GM12878 (cell line): ENCODE data around the gene LDLR. TPM values are rescaled to one million over a fixed set of nuclear protein-coding genes. Genes with fewer than 3 reads are reported as not detected.
"Not testable (repeated sequence)": the region's sequence is repeated elsewhere in the genome, so short reads cannot be mapped to it uniquely, and the experiment has no call there.

Source experiments
- ATAC-seq: fragments of 200-7000 bp; cut with Tn5 transposase; 3 replicates; pipeline ENCODE4 v1.9.1; 2020; ENCODE audit warnings: mild to moderate bottlenecking, moderate library complexity
- BruUV-seq: library from RNA; stranded (reverse); fragments of 400-500 nt; replicated peaks from 2 replicates; lab custom pipeline; 2021; lab: Mats Ljungman, UMichigan
- CTCF ChIA-PET: fragments of 300-600 bp; sonication (Branson Sonifier 250); formaldehyde crosslinking; extraction: SDS; loops from one replicate; lab custom pipeline; 2021; ENCODE audit warnings: inconsistent platforms; lab: Yijun Ruan, JAX
- POLR2A ChIA-PET: fragments of 350-600 bp; formaldehyde crosslinking; extraction: SDS; loops from one replicate; lab custom pipeline; 2021; ENCODE audit warnings: inconsistent platforms; lab: Charles Lee
- RAD21 ChIA-PET: fragments of 300-600 bp; sonication (Branson Sonifier 250); formaldehyde crosslinking; loops from one replicate; lab custom pipeline; 2023; ENCODE audit warnings: antibody characterized with exemption; ENCODE audit not compliant: unreplicated experiment; lab: Charles Lee
- SMC1A ChIA-PET: fragments of 300-600 bp; sonication (Branson Sonifier 250); formaldehyde crosslinking; loops from one replicate; lab custom pipeline; 2023; ENCODE audit not compliant: unreplicated experiment, uncharacterized antibody; lab: Charles Lee
- DNase-seq: peaks from one replicate; pipeline ENCODE4 v3.0.0-alpha.2; 2011; ENCODE audit warnings: low read depth, low spot score
- FAIRE-seq: peaks from 3 replicates; lab custom pipeline; 2011; peaks lifted over from hg19 to GRCh38; lab: Jason Lieb, UNC
- H2AFZ ChIP-seq: 2 replicates; pipeline ENCODE4 v1.6.0; 2011; ENCODE audit warnings: low read depth, low read length, control low read depth; ENCODE audit not compliant: control insufficient read depth
- H3K27ac ChIP-seq: 2 replicates; pipeline ENCODE4 v1.5.1; 2011; ENCODE audit warnings: control low read depth; ENCODE audit not compliant: control insufficient read depth, insufficient read depth
- H3K27me3 ChIP-seq, 2 experiments: replicated peaks in 1 of 2; 2 replicates each; pipeline versions ENCODE4 v1.6.0 to v1.6.1; 2011; ENCODE audit warnings: low read length in 1 of 2; ENCODE audit not compliant: control insufficient read depth in 2 of 2, insufficient read depth in 2 of 2
- H3K36me3 ChIP-seq, 2 experiments: 2 replicates each; pipeline ENCODE4 v1.5.1; 2011; ENCODE audit warnings: low read length in 1 of 2; ENCODE audit not compliant: control insufficient read depth in 2 of 2, insufficient read depth in 2 of 2
- H3K4me1 ChIP-seq: 2 replicates; pipeline ENCODE4 v1.6.1; 2011; ENCODE audit warnings: mild to moderate bottlenecking, low read length, moderate library complexity, mixed read lengths; ENCODE audit not compliant: control insufficient read depth, insufficient read depth
- H3K4me2 ChIP-seq: 2 replicates; pipeline ENCODE4 v1.6.0; 2011; ENCODE audit warnings: control low read depth; ENCODE audit not compliant: control insufficient read depth, insufficient read depth
- H3K4me3 ChIP-seq: fragments of 200-600 bp; sonication (generic); 2 replicates; pipeline ENCODE4 v1.5.1; 2016
- H3K79me2 ChIP-seq: 2 replicates; pipeline ENCODE4 v1.6.0; 2011; ENCODE audit warnings: low read length; ENCODE audit not compliant: control insufficient read depth, insufficient read depth
- H3K9ac ChIP-seq: 2 replicates; pipeline ENCODE4 v1.8.0; 2011; ENCODE audit warnings: low read length, control low read depth, mixed read lengths; ENCODE audit not compliant: control insufficient read depth, insufficient read depth
- H3K9me3 ChIP-seq: replicated peaks from 3 replicates; pipeline ENCODE4 v1.5.1; 2011; ENCODE audit warnings: mild to moderate bottlenecking, low read length; ENCODE audit not compliant: control insufficient read depth, insufficient read depth
- H4K20me1 ChIP-seq: 2 replicates; pipeline ENCODE4 v1.6.0; 2011; ENCODE audit not compliant: control insufficient read depth, insufficient read depth
- CBX5 ChIP-seq: sonication (generic); IDR thresholded peaks from 2 replicates; pipeline ENCODE4 v1.6.1; 2016; ENCODE audit warnings: low read depth, moderate library complexity, mild to moderate bottlenecking, inconsistent platforms
- ETV6 ChIP-seq, 2 experiments: fragments of 450-650 bp in 1 of 2; IDR thresholded peaks in 1 of 2; conservative IDR thresholded peaks in 1 of 2; 2 replicates each; pipeline ENCODE4 v1.6.1; 2014; ENCODE audit warnings: antibody characterized with exemption in 1 of 2, borderline replicate concordance in 1 of 2, low read depth in 1 of 2, mild to moderate bottlenecking in 1 of 2, moderate library complexity in 1 of 2
- FOS ChIP-seq: IDR thresholded peaks from 3 replicates; pipeline ENCODE4 v1.6.1; 2011; ENCODE audit warnings: borderline replicate concordance; ENCODE audit not compliant: insufficient read length; ENCODE audit errors: extremely low read depth
- IKZF2 ChIP-seq, 2 experiments: fragments of 450-650 bp; IDR thresholded peaks; 2 replicates each; pipeline ENCODE4 v1.6.1; 2017; ENCODE audit warnings: mild to moderate bottlenecking in 2 of 2, moderate library complexity in 2 of 2
- KAT2A ChIP-seq: conservative IDR thresholded peaks from 2 replicates; pipeline ENCODE4 v1.6.1; 2011; ENCODE audit warnings: low read depth, low read length; ENCODE audit not compliant: control insufficient read depth
- MYB ChIP-seq: fragments of 150-350 bp; IDR thresholded peaks from 2 replicates; pipeline ENCODE4 v1.6.1; 2014; ENCODE audit warnings: mild to moderate bottlenecking, low read depth, low read length, borderline replicate concordance
- PML ChIP-seq: IDR thresholded peaks from 2 replicates; pipeline ENCODE4 v1.6.1; 2012; ENCODE audit warnings: low read length, inconsistent platforms
- POLR2A ChIP-seq: IDR thresholded peaks from 2 replicates; pipeline ENCODE4 v1.6.1; 2011; ENCODE audit warnings: low read depth, mild to moderate bottlenecking, low read length
- SRF ChIP-seq, 2 experiments: IDR thresholded peaks; 2 replicates each; pipeline ENCODE4 v1.6.1; 2011; ENCODE audit warnings: low read depth in 2 of 2, low read length in 2 of 2, mild to moderate bottlenecking in 1 of 2, moderate library complexity in 1 of 2
- YY1 ChIP-seq: IDR thresholded peaks from 2 replicates; pipeline ENCODE4 v1.6.1; 2011; ENCODE audit warnings: low read depth, mild to moderate bottlenecking, low read length
- WGBS: methylation state at CpG from one replicate; pipeline ENCODE4 v1.1.6; 2016; ENCODE audit warnings: low lambda C conversion rate; ENCODE audit not compliant: insufficient replicate concordance, insufficient coverage; ENCODE audit errors: missing lambda C conversion rate; 5-methylcytosine and 5-hydroxymethylcytosine counted together
- in situ Hi-C: fragments of 300-500 bp; cut with MboI; formaldehyde crosslinking; loops from 9 replicates; pipeline ENCODE4 v1.14.3; 2018; ENCODE audit warnings: mixed read lengths
- intact Hi-C: fragments of 100-400 bp; cut with micrococcal nuclease; formaldehyde crosslinking; loops from one replicate; pipeline ENCODE4 v1.14.2; 2022; ENCODE audit not compliant: unreplicated experiment
- polyA plus RNA-seq, 11 experiments: library from polyadenylated mRNA; depleted of rRNA in 4 of 11; unstranded in 6 of 11; stranded (reverse) in 5 of 11; fragments of >200 nt; fragmentation: Nextera tagmentation in 4 of 11; fragmentation: Illumina TruSeq in 1 of 11; extraction: Ambion mirVana in 4 of 11; extraction: Trizol in 1 of 11; gene quantifications; 1 replicate in 1 of 11; 2 replicates in 10 of 11; pipeline versions ENCODE4 v1.2.1 to v1.2.3, GENCODE V29; 2011 to 2016; ENCODE audit warnings: inconsistent platforms in 2 of 11, missing spikeins in 2 of 11, low read depth in 1 of 11
- total RNA-seq, 4 experiments: library from RNA; depleted of rRNA in 3 of 4; stranded (reverse); fragments of >200 nt in 3 of 4; fragmentation: Illumina TruSeq in 1 of 4; extraction: Trizol in 1 of 4; gene quantifications; 2 replicates each; pipeline versions ENCODE4 v1.2.1 to v1.2.3, GENCODE V29; 2013 to 2021
- TF ChIP-seq, protein P1 (sequence below): IDR thresholded peaks from 2 replicates; pipeline ENCODE4 v1.6.1; 2012; ENCODE audit warnings: low read depth, low read length, improper control_type of control experiment
- TF ChIP-seq, protein P2 (sequence below): IDR thresholded peaks from 2 replicates; pipeline ENCODE4 v1.6.1; 2011; ENCODE audit warnings: borderline replicate concordance, low read depth, mild to moderate bottlenecking, moderate library complexity, mixed read lengths, low read length; ENCODE audit not compliant: insufficient read depth; ENCODE audit errors: extremely low read length
- TF ChIP-seq, protein P3 (sequence below): fragments of 450-650 bp; IDR thresholded peaks from 2 replicates; pipeline ENCODE4 v1.6.1; 2017; ENCODE audit warnings: mild to moderate bottlenecking, low read depth, inconsistent platforms; ENCODE audit not compliant: poor library complexity, severe bottlenecking

The LDLR gene
- total and polyA plus RNA-seq, 10 of the 15 experiments (the other 5 are each of a cell fraction or from before 2014, with no cell fraction given) = 11.3 to 59.2 (median 27.3) TPM

DNA sequence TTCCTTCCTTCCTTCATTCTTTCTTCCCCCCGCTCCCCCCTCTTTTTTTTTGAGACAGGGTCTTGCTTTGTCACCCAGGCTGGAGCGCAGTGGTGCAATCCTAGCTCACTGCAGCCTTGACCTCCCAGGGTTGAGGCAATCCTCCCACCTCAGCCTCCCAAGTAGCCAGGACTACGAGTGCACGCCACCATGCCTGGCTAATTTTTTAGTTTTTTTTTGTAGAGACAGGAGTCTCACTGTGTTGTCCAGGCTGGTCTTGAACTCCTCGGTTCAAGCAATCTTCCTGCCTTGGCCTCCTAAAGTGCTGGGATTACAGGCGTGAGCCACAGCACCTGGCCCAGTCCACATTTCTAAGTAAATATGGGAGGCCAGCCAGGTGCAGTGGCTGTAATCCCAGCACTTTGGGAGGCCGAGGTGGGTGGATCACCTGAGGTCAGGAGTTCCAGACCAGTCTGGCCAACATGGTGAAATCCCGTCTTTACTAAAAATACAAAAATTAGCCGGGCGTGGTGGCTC lies 50.8 kb downstream of the LDLR start:
- H3K27ac ChIP-seq, RAD21 ChIA-PET, H2AFZ ChIP-seq, in situ Hi-C loops, FAIRE-seq, H3K4me2 ChIP-seq, H4K20me1 ChIP-seq, H3K36me3 ChIP-seq, H3K9ac ChIP-seq, SMC1A ChIA-PET, DNase-seq, H3K79me2 ChIP-seq, POLR2A ChIA-PET, H3K27me3 ChIP-seq, ATAC-seq, BruUV-seq, H3K9me3 ChIP-seq, intact Hi-C loops, H3K4me3 ChIP-seq: not testable (repeated sequence)
- peaks cover 17% of the 10 kb centered on the region for H3K4me1 ChIP-seq
- WGBS = 83% methylated on average over 10 of the region's 10 CpGs
- CTCF ChIA-PET = interaction anchor here (1.0 kb wide), 1 partner anchor 66 kb away, joined by 3 read pairs; no protein-coding TSS in a partner anchor

DNA sequence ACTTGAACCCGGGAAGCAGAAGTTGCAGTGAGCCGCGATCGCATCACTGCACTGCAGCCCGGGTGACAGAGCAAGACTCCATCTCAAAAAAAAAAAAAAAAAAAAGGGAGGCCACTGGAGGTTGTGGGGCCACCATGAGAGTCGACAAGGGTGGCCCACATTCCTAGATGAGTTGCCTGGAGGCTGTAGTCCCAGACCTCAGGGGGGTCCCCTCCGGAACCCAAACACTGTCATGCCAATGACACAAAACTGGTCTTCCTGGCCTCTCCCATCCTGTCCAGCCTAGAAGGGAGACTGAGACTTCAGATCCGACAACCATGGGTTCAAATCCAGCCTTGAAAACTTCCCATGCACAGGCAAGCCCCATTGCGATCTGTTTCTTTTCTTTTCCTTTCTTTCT lies 51.6 kb downstream of the LDLR start:
- no peaks in the 10 kb centered on the region for H4K20me1 ChIP-seq
- H3K4me1 ChIP-seq = peaks cover 17% of the 10 kb centered on the region
- POLR2A ChIA-PET = no interaction called here
- no TSS peak for BruUV-seq
- FAIRE-seq (no peak), ATAC-seq (no peak), DNase-seq (no peak)
- H3K79me2 ChIP-seq = no peaks in the 10 kb centered on the region
- RAD21 ChIA-PET = no interaction called here
- 57% methylated on average over 9 of the region's 9 CpGs for WGBS
- H3K36me3 ChIP-seq = peaks cover 2 to 3% of the 10 kb centered on the region in 2 experiments; a peak in 2 of 4 replicates
- H2AFZ ChIP-seq = no peak overlapping the region
- H3K9ac ChIP-seq = no peak overlapping the region
- TF ChIP-seq POLR2A (no peak), KAT2A (no peak), FOS (no peak), SRF (IDR thresholded peaks at IDR 0.05; ENCODE audit: low read depth in 2 of 2, low read length in 2 of 2) (no peak), MYB (no peak), IKZF2 (IDR thresholded peaks at IDR 0.05) (no peak), PML (no peak), ETV6 (conservative IDR thresholded peaks at IDR 0.05 in 1 of 2, IDR thresholded peaks at IDR 0.05 in 1 of 2; ENCODE audit: borderline replicate concordance in 1 of 2, low read depth in 1 of 2) (no peak), CBX5 (no peak), YY1 (no peak)
- TF ChIP-seq, protein P1, sequence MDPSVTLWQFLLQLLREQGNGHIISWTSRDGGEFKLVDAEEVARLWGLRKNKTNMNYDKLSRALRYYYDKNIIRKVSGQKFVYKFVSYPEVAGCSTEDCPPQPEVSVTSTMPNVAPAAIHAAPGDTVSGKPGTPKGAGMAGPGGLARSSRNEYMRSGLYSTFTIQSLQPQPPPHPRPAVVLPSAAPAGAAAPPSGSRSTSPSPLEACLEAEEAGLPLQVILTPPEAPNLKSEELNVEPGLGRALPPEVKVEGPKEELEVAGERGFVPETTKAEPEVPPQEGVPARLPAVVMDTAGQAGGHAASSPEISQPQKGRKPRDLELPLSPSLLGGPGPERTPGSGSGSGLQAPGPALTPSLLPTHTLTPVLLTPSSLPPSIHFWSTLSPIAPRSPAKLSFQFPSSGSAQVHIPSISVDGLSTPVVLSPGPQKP = no peak
- TF ChIP-seq, protein P2, sequence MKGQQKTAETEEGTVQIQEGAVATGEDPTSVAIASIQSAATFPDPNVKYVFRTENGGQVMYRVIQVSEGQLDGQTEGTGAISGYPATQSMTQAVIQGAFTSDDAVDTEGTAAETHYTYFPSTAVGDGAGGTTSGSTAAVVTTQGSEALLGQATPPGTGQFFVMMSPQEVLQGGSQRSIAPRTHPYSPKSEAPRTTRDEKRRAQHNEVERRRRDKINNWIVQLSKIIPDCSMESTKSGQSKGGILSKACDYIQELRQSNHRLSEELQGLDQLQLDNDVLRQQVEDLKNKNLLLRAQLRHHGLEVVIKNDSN = no peak
- TF ChIP-seq, protein P3, sequence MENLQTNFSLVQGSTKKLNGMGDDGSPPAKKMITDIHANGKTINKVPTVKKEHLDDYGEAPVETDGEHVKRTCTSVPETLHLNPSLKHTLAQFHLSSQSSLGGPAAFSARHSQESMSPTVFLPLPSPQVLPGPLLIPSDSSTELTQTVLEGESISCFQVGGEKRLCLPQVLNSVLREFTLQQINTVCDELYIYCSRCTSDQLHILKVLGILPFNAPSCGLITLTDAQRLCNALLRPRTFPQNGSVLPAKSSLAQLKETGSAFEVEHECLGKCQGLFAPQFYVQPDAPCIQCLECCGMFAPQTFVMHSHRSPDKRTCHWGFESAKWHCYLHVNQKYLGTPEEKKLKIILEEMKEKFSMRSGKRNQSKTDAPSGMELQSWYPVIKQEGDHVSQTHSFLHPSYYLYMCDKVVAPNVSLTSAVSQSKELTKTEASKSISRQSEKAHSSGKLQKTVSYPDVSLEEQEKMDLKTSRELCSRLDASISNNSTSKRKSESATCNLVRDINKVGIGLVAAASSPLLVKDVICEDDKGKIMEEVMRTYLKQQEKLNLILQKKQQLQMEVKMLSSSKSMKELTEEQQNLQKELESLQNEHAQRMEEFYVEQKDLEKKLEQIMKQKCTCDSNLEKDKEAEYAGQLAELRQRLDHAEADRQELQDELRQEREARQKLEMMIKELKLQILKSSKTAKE = no peak
- CTCF ChIA-PET = interaction anchor here (0.6 kb wide), 1 partner anchor 149 kb away, joined by 3 read pairs; no protein-coding TSS in a partner anchor
- intact Hi-C loops = no loop called here
- H3K4me2 ChIP-seq = no peak overlapping the region
- in situ Hi-C loops = no loop called here
- H3K9me3 ChIP-seq = no peaks in the 10 kb centered on the region
- H3K4me3 ChIP-seq = no peak overlapping the region
- H3K27me3 ChIP-seq = no peaks in the 10 kb centered on the region
- SMC1A ChIA-PET = no interaction called here
- H3K27ac ChIP-seq = no peak overlapping the region
